GM19463 (cell line): ENCODE measurements around the gene JUP.
"Not testable (repeated sequence)": the region's sequence is repeated elsewhere in the genome, so short reads cannot be mapped to it uniquely, and the experiment has no call there.

ENCODE experiments used
- ATAC-seq: cut with Tn5 transposase; IDR thresholded peaks from one replicate; pipeline ENCODE4 v1.9.1; 2021; ENCODE audit warnings: mild to moderate bottlenecking, moderate library complexity; ENCODE audit not compliant: unreplicated experiment

The JUP gene

DNA sequence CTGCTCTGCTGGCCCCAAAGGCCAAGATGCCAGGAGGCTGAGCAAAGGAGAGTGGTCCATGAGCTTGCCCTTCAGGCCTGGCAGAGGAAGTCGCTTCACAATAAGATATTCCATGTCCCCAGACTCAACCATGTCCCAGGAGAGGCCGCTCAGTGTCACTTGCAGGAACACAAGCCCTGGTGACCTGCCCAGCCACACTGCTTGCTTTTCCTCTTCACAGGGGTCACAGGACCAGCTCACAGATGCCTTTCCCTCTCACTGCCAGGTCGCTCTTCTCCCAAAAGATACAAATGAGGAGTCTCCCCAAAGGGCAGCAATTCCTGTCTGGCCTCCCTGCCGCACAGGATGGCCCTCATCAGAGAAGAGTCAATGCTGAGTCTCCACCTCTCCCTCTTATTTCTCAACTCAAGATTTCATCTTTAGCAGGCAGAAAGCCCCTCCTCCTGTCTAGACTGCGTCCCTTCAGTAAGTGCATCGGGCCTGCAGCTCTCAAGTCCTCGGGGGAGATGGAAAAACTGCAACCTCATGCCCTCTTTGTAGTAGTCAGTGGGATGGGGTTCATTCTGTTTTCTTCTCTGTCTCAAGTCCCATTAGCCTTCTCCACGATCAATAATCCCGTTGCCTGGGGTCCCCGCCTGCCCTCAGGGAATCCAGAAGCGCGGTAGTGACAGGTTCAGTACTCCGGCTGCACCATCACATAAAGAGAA is 5.0 kb downstream of the JUP start:
- no peak for ATAC-seq

DNA sequence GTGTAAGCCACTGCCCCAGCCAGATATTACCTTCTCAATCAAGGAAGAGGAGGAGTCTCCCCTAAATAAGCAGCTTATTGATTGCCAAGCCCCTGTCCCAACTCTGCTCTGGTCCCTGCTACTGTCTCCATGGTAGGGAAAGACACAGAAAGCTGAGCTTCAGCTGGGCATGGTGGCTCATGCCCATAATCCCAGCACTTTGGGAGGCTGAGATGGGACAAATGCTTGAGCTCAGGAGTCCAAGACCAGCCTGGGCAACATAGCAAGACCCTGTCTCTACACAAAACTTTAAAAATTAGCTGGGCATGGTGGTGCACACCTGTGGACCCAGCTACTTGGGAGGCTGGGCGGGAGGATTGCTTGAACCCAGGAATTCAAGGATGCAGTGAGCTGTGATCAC is 6.6 kb downstream of the JUP start:
- no peak for ATAC-seq

DNA sequence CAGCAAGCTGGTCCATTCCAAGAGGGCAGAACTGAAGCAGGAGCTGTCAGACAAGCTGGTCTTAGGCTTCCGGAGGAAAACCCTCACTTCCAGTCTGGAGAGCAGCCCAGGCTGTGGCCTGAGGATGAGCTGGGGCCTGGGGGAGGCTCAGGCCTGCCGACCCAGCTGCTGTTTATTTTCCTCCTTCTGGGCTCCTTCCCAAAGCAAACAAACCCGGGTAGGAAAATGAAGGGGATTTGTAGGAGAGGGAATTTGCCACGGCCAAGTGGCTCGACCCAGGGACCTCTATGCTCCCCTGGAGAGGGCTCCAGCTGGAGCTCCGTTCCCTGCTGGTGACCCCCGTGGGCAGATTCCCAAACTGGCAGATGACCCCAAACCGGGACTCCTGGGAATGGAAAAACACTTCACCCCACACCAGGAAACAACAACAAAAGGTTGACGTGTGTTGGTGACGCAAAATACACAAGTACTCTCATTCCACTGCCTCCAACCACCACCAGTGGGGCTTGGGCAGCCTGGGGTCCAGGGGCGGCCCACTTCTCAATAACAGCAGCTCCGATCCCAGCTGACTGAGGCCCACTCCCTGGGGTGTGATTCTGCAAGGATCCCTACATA is 8.8 kb downstream of the JUP start:
- ATAC-seq, result no peak

DNA sequence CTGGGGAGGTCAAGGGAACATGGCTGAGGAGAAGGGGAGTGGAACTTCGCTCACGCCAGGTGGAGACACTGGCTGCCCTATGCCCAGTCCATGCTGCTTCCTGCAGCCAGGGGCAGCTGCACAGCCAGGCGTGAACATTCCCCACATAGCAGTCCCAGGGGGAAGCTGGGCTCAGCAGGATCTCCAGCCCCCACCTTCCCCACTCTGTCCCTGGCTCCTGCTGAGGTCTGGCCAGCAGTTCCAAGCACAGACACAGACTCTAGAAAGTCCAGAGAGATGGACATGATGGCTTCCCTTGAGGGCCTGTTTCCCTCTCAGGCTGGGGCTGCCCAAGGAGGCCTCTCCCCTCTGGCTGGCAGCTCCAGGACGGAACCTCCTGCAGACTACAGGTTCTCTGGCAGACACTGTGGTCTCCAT is 9.3 kb downstream of the JUP start:
- ATAC-seq, result no peak

DNA sequence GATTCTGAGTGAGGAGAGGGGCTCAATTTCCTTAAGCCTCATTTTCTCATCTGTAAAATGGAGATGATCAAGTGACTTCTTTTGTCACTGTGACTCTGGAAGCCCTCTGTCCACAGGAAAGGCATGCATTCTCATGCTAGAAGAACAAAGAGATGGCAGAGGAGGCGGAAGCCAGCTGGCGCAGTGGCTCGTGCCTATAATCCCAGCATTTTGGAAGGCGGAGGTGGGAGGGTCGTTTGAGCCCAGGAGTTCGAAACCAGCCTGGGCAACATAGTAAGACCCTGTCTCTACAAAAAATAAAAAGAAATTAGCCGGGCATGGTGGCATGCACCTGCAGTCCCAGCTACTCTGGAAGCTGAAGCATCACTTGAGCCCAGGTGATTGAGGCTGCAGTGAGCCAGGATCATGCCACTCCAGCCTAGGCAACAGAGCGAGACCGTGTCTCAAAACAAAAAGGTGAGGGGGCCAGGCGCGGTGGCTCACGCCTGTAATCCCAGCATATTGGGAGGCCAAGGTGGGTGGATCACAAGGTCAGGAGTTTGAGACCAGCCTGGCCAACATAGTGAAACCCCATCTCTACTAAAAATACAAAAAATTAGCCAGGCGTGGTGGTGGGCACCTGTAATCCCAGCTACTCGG is 10.1 kb downstream of the JUP start:
- not testable (repeated sequence) for ATAC-seq

DNA sequence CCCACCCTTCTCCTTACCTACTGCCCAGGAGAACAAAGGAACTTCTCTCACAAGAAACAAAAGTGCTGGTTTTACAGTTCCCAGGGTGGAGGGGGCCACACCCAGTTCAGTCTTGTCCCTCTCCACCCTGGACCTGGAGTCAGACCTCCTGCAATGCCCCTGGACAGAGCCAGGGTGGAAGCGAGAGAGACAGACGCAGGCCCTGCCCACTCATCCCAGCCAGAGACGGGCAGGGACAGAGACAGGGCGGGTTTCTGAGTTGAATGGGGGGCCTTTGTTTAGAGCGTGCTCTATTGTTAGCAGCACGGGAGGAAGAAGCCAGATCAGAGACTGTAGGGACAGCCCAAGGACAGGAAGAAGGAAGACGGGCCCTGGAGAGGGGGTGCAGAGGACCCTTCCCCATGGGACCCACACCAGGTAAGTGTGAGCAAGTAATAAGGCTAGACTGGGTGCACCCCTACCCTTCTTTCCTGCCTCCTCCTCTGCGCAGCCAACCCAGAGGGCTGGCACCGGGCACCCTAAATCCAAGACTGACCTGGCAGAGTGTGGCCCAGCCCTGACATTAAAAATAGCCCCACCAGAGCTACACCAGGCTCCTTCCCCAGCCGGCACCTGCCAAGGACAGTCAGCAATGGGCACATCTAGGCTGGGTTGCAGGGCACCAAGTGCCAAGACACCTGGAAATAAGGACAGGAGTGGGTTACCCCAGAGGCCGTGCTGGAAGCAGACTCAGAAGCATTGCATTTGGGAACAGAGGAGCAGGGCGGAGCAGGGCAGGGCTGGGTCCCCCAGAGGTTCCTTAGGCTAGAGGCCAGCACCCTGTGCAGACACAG is 10.9 kb downstream of the JUP start:
- ATAC-seq, result no peak

DNA sequence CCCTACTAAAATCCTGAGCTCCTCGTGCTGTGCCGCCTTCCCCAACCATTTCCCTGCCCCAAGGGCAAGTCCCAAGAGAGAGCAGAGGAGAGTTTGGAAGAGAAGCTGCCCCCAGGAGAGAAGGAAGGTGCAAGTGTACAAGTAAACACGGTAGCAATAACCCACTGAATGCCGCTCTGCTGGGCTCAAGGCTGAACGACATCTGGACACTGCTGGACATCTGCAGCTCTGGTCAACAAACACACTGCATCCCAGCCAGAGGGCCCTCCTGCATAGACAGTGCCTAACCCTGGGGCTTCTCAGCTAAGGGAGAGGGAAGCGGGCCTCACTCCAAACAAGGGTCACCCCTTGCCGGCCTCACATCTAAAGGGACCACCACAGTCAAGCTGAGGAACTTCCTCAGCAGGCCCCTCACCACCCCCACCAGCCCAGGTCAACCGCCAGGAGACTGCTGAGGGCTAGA is 12.7 kb downstream of the JUP start:
- ATAC-seq, result no peak

DNA sequence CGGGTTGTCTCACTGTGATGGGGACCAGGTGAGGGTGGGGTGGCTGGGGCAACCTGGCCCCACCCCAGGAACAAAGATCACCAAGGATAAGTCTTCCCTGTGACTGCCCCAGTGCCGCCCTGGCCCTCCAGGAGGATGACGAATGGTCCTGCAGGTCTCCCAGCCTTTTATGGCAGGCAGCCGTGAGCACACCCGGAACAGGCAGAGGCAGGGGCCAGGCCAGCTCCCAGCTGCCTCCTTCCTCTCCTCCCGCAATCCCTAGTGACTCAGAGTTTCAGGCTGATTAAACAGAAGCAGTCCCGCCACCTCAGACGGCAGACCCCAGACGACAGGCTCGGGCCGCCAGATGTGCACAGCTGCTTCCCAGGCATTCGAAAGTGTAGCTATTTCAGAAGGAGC is 13.3 kb downstream of the JUP start:
- no peak for ATAC-seq

DNA sequence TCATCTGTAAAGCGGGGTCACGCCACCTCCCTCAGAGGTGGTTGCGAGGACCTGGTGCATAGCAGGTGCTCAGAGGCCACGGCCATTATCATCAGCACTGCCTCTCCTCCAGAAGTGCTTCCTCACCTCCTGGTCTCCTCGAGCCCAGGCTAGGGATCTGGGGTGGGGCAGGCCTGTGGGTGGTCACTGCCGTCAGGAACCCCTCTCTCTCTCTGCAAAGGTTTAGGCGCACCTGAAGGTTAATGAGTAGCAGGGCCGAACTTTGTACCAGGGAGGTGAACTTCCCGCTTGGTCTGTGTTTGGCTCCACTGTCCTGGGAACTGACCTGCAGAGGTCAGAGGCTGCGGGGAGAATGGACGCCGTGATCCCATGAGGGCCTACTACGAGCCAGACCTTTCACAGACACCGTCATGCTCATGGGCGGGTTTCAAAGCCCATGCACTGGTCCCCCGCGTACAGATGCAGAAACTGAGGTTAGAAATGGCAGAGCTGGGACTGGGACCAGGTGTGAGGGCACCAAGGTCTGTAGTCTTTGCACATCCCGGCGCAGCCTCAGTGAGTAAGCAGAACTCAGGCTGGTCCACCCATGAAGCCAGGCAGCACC is 13.8 kb downstream of the JUP start:
- ATAC-seq, result no peak

DNA sequence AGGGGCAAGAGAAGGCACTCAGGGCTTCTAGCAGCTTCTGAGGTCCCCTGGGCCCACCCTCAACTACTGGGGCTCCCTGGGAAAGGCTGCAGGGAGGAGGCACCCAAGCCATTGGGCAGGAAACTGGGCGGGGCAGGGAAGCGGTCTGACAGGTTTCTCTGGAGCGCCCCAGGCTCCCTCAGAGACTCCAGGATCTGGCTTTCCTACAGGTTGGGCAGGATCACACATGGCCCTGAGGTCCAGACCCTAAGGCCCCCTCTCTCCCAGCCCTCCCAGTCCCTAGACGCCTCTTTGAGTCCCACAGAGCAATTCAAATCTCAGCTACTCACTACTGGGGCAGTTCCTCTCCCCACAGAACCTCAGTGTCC is 14.3 kb downstream of the JUP start:
- no peak for ATAC-seq

DNA sequence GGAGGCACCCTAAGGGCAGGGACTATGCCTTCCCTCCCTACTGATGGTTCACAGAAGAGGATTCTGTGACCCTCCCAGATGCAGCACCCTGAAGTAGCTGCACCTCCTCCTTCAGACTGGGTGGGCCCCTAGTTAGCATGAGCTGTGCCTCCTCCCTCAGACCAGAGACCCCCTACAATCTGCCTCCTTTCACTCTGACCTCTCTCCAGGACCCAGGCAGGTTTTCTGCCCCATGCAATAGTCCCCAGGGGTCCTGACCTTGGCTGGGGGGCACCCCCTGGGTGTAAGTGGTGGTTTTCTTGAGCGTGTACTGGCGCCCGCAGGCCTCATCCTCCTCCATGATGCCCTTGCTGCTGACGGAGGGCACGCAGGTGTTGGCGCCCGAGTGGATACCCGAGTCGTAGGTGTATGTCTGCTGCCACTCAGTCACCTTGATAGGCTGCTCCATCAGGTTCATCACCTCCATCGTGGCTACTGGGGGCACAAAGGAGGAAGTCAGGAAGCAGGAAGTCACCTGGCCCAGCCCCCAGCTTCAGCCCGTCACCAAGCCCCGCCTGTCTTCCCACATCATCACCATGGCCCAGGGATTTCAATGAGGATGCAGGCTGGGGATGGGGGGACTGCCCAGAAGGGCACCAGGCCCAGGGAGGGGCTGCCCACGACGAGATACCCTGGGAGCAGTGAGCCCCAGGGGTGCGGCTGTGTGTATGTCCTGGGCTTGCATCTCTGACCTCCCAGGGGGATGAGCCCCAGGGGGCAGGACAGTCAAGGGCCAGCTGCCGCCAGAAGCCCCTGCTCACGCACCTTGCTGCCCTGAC is 14.9 kb downstream of the JUP start:
- ATAC-seq, result no peak

DNA sequence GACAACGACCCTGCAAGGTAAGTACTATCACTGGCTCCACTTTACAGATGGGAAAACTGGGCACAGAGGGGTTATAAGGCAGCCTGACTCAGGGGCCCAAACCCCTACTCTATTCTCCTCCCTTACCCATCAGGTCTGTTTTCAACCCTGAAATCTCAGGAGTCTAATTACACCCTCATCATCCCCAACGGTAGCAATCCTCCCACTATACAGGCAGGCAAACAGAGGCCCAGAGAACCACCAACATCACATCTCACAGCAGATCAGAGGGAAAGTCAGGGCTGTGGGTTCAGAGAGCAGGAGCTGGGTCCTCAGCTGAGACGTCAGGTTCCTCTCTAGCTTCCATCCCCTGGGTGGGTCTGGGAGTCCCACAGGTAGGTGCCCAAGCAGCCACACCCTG is 16.5 kb downstream of the JUP start:
- no peak for ATAC-seq

DNA sequence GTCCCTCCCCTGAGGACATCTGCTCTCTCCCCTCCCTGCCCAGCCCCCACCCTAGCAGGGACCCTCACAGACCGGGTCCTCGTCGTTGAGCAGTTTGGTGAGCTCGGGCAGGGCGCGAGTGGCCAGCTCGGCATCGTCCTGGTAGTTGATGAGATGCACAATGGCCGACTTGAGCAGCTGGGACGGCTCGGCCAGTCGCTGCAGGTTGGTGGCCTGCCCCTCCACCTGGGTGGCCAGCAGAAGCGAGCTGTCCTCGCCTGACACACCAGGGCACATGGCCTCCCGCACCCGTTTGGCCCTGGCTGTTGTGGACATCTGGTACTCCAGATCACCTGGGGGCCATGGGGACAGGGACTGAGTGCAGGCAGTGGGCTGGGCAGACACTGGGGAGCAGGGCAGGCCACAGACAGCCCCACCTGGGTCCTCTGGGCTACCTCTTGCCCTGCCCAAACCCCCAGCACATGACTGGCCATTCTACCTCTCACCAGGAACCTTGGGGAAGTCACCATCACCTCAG is 17.1 kb downstream of the JUP start:
- no peak for ATAC-seq

DNA sequence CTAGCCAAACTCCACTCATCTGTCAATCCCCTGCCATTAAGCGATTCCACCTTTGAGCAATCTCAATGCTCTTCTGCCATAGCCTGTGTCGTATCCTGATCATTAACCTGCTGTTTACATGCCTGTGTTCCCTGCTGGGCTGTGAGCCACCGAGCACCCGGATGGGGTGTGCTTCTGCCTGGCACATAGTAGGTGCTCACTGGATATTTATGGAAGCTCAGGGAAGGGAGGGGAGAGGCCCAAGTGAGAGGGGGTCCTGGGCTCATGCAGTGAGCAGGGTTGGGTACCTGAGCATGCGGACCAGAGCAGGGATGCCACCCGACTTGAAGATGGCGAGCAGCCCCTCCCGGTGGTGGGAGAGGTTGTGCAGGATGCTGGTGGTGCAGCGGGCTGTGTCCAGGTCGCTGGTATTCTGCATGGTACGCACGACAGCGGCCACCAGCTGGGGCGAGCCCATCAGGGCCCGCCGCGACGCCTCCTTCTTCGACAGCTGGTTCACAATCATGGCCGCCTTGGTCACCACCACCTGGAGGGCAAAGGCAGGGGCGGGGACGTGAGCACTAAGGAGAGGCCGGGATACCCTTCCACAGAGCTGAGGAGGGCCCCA is 17.7 kb downstream of the JUP start:
- ATAC-seq, result no peak

DNA sequence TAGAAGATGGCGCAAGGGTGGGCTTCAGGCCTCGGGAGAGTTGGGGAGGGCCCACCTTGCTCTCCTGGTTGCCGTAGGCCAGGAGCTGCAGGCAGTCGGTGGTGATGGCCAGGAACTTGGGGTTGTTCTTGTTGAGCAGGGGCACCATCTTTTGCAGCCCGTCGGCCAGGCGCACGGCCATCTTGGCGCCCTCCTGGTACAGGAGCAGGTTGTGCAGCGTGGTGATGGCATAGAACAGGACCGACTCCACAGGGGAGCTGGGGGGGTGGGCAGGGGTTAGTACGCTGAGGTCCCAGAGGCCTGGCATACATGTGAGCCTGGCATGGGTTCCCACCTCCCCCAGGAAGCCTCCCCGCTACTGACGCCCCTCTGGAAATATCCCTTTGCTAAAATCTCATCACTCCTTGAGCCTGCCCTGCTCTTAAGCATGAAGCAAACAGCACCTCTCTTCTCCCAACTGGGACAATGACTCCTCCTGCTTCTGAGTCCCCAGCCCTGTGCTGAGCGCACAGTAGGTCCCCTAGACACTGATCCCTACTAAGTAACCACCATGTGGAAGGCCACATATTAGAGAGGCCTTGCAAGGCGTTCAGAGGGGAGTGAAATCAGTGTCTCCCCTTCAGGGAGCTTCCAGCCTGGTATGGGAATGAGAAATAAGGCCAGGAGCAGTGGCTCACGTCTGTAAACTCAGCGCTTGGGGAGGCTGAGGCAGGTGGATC is 19.0 kb downstream of the JUP start:
- no peak for ATAC-seq

DNA sequence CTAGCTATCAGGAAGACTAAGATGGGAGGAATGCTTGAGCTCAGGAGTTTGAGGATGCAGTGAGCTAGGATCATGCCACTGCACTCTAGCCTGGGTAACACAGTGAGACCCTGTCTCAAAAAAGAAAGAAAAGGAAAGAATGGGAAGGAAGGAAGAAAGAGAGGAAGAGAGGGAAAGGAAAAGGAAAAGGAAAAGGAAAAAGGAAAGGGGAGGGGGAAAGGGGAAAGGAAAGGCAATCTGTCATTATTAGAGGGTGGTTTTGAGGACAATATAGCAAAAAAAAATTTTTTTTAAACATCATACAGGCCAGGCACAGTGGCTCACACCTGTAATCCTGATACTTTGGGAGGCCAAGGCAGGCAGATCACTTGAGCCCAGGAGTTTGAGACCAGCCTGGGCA is 20.4 kb downstream of the JUP start:
- no peak for ATAC-seq

DNA sequence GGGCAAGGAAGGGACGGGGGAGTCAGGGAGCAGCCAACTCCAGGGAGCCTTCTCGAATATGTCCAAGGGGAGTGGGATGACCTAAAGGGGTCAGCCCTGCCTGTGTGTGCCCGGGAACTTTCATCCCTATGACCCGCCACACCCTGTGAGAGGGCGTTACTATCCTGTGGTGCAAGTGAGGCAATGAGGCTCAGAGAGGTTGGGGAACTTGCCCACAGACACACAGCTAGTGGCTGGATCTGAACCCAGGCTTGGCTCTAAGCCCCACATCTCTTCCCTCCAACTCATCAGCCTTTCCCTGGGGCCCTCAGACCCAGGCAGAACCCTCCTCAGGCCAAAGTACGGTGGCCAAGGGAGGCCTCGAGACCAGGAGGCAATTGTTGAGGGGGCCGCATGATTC is 23.2 kb downstream of the JUP start:
- no peak for ATAC-seq

DNA sequence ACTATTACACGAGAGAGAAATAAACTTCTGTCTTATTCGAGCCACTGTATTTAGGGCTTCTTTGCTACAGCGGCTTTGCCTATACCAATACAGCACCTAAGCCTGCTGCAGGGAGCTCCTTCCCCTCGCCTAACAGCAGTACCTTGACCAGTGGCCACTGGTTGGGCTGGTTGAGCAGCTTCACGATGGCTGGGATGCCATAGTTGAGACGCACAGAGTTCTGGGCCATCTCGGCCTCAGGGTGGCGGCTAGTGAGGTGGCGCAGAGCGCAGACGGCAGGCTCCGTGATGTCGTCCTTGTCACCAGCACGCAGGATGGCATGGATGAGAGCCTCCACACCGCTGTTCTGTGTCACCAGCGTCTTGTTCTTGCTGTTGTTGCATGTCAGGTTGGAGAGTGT is 23.7 kb downstream of the JUP start:
- ATAC-seq, result no peak

DNA sequence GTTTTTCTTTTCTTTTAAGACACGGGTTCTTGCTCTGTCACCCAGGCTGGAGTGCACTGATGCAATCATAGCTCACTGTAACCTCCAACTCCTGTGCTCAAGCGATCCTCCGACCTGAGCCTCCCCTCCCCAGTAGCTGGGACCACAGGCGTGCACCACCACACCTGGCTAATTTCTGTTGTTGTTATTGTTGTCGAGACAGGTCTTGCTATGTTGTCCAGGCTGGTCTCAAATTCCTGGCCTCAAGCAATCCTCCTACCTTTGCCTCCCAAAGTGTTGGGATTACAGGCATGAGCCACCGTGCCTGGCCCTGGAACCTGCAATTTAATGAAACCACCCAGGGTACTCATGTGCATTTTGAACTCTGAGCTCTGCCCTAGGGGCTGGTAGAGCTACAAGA is 24.1 kb downstream of the JUP start:
- ATAC-seq, result no peak
